GM12874 (cell line): ENCODE data around the gene TPR.
A peak's percentile ranks its signal among the peaks of the same experiment; 100 is the strongest.

Experiments used
- CTCF ChIP-seq: IDR thresholded peaks from 2 replicates; pipeline ENCODE4 v1.5.1; 2011; ENCODE audit warnings: low read depth, mild to moderate bottlenecking, control low read depth, low read length, moderate library complexity; ENCODE audit not compliant: insufficient read depth

The TPR gene

GRCh38 chr1:186375152-186375928 lies at the start of gene TPR, which contains the start of gene ODR4:
Gene TPR (minus strand): TSS chr1:186375253. CDS start chr1:186375028, 225 bp downstream.
Gene ODR4 (plus strand): TSS chr1:186375838. CDS start chr1:186379786, 3,948 bp downstream.
- peak; percentile 90 for TF ChIP-seq CTCF

- no peak for TF ChIP-seq CTCF
Observed at GRCh38 chr1:186424539-186424938, 49.5 kb upstream of the TPR start.

GRCh38 chr1:186421446-186421845 lies 46.4 kb upstream of the TPR start:
- no peak for TF ChIP-seq CTCF

- TF ChIP-seq CTCF: no peak
Observed at GRCh38 chr1:186420923-186421322, 45.9 kb upstream of the TPR start.

GRCh38 chr1:186420311-186420710 lies 45.3 kb upstream of the TPR start:
- no peak for TF ChIP-seq CTCF

- no peak for TF ChIP-seq CTCF
Observed at GRCh38 chr1:186418503-186418902, 43.5 kb upstream of the TPR start.

- TF ChIP-seq CTCF: no peak
Observed at GRCh38 chr1:186413319-186413718, 38.3 kb upstream of the TPR start.
